ENCODE data around the gene ITGA6.

ITGA6 gene

GRCh38 chr2:172429301-172429968, 2.0 kb downstream of the ITGA6 start:
- TF ChIP-seq POU6F1 (CRISPR knock-in tag; IDR thresholded peaks at IDR 0.05; ENCODE audit: borderline replicate concordance, low read depth) (no peak), OSR1 (CRISPR knock-in tag; IDR thresholded peaks at IDR 0.05) (no peak), GLIS3 (CRISPR knock-in tag; IDR thresholded peaks at IDR 0.05) (no peak), ZFP30 (CRISPR knock-in tag; IDR thresholded peaks at IDR 0.05) (no peak), CSDC2 (CRISPR knock-in tag; IDR thresholded peaks at IDR 0.05) (no peak)
- TF ChIP-seq, protein P1, sequence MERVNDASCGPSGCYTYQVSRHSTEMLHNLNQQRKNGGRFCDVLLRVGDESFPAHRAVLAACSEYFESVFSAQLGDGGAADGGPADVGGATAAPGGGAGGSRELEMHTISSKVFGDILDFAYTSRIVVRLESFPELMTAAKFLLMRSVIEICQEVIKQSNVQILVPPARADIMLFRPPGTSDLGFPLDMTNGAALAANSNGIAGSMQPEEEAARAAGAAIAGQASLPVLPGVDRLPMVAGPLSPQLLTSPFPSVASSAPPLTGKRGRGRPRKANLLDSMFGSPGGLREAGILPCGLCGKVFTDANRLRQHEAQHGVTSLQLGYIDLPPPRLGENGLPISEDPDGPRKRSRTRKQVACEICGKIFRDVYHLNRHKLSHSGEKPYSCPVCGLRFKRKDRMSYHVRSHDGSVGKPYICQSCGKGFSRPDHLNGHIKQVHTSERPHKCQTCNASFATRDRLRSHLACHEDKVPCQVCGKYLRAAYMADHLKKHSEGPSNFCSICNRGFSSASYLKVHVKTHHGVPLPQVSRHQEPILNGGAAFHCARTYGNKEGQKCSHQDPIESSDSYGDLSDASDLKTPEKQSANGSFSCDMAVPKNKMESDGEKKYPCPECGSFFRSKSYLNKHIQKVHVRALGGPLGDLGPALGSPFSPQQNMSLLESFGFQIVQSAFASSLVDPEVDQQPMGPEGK (CRISPR knock-in tag; IDR thresholded peaks at IDR 0.05; ENCODE audit: borderline replicate concordance), result no peak
- peak; percentile 37 for ATAC-seq

DNA sequence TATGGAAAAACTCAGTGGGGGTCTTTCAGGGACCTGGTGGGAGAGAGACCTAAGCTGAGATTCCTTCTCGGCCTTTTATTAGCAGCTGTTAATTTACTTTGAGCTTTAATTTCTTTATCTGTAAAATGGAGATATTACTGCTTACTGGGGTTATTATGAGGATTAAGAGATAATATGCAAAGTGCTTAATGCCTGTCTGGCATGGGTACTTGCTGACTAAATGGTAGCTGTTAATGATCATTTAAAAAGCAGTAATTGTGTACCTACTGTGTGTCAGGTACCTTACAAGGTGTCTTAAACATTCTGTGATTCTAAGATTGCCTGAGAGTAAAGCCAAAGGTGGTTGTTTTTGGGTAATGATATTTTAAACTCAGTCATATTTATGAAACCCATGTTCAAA, 2.6 kb downstream of the ITGA6 start:
- ATAC-seq, result no peak
- TF ChIP-seq GLIS3 (CRISPR knock-in tag; IDR thresholded peaks at IDR 0.05), result no peak
- no peak for TF ChIP-seq RARB (CRISPR knock-in tag; IDR thresholded peaks at IDR 0.05)
- no peak for TF ChIP-seq ZC3H10 (CRISPR knock-in tag; IDR thresholded peaks at IDR 0.05)
- TF ChIP-seq CSDC2 (CRISPR knock-in tag; IDR thresholded peaks at IDR 0.05), result no peak
- no peak for TF ChIP-seq ZFP3 (CRISPR knock-in tag; IDR thresholded peaks at IDR 0.05)
- TF ChIP-seq, protein P1 (CRISPR knock-in tag; IDR thresholded peaks at IDR 0.05; ENCODE audit: borderline replicate concordance), result no peak
- no peak for TF ChIP-seq ZNF8 (CRISPR knock-in tag; IDR thresholded peaks at IDR 0.05)
- TF ChIP-seq ESRRG (CRISPR knock-in tag; IDR thresholded peaks at IDR 0.05), result no peak
- no peak for TF ChIP-seq ZNF70 (CRISPR knock-in tag; IDR thresholded peaks at IDR 0.05)
- no peak for TF ChIP-seq OSR1 (CRISPR knock-in tag; IDR thresholded peaks at IDR 0.05)
- no peak for TF ChIP-seq PPARA (CRISPR knock-in tag; IDR thresholded peaks at IDR 0.05; ENCODE audit: borderline replicate concordance)
- TF ChIP-seq ISL1 (CRISPR knock-in tag; IDR thresholded peaks at IDR 0.05), result no peak
- no peak for TF ChIP-seq ZNF565 (CRISPR knock-in tag; conservative IDR thresholded peaks at IDR 0.05; ENCODE audit: low read depth)

GRCh38 chr2:172430678-172431077, 3.3 kb downstream of the ITGA6 start:
- no peak for ATAC-seq
- no peak for TF ChIP-seq ZNF565 (CRISPR knock-in tag; conservative IDR thresholded peaks at IDR 0.05; ENCODE audit: low read depth)
- TF ChIP-seq CREB5 (CRISPR knock-in tag; IDR thresholded peaks at IDR 0.05; ENCODE audit: low read depth), result no peak
- no peak for TF ChIP-seq TSHZ2 (CRISPR knock-in tag; IDR thresholded peaks at IDR 0.05)
- no peak for TF ChIP-seq CSRNP3 (CRISPR knock-in tag; IDR thresholded peaks at IDR 0.05)
- TF ChIP-seq ZFP3 (CRISPR knock-in tag; IDR thresholded peaks at IDR 0.05), result no peak
